Dermis blood vessel endothelial cell (primary cell): ENCODE data around the gene TTC31. TPM values are rescaled to one million over a fixed set of nuclear protein-coding genes. Genes with fewer than 3 reads are reported as not detected.
A peak's percentile ranks its signal among the peaks of the same experiment; 100 is the strongest.

Source experiments
- DNase-seq: peaks from one replicate; pipeline ENCODE4 v3.0.0; 2010
- total RNA-seq: library from RNA; depleted of rRNA; stranded (reverse); fragments of >200 nt; gene quantifications from 2 replicates; pipeline ENCODE4 v1.2.3, GENCODE V29; 2014

The TTC31 gene
- total RNA-seq, 1 donor from 2014 or later, result 18.2 TPM

GRCh38 chr2:74505448-74506246 is 22.8 kb downstream of the TTC31 start:
- no peak for DNase-seq

DNA sequence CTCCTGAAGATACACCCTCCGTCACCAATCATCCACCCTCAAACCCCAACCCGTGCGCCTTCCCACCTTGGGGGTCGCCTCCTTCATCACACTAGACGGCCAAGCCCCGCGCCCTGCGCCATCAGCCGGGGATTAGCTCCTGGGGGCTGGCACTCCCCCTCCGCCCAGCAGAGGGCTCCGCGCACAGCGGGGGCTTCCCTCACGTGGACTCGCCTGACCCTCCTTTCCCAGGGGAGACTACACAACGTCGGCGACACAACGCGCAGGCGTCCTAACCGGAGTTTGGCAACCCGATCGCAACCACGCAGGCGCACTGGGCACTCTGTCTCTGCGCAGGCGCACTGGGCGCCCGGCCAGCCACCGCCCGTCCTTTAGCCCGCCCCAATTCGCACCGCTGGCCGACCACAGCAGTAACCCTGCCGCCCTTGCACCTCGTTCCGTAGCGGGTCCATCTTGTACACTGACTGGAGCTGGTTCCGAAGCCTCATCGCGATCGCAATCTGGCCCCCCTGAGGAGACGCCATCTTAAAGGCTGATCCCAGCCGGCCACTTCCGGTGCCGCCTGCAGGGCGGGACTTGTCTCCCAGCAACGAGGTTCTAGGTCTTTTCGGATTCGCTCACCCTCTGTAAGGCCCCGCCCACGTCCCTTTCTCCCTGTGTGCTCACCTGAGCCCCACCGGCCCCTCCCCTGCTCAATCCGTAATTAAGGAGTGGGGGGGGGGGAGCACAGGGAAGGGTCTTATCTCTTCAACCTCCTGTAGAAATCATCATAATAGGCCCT is 24.5 kb downstream of the TTC31 start, which contains the start of gene PCGF1:
PCGF1 (minus strand) TSS at position 551 of the 781 bp plus-strand sequence; CDS start at position 524, 27 bp downstream.
- peak; percentile 98 for DNase-seq

- DNase-seq, result peak; percentile 30
These were observed 25.1 kb downstream of the TTC31 start for GRCh38 chr2:74507926-74508520.

- DNase-seq, result no peak
These were observed 27.4 kb downstream of the TTC31 start for GRCh38 chr2:74510272-74510671.

DNA sequence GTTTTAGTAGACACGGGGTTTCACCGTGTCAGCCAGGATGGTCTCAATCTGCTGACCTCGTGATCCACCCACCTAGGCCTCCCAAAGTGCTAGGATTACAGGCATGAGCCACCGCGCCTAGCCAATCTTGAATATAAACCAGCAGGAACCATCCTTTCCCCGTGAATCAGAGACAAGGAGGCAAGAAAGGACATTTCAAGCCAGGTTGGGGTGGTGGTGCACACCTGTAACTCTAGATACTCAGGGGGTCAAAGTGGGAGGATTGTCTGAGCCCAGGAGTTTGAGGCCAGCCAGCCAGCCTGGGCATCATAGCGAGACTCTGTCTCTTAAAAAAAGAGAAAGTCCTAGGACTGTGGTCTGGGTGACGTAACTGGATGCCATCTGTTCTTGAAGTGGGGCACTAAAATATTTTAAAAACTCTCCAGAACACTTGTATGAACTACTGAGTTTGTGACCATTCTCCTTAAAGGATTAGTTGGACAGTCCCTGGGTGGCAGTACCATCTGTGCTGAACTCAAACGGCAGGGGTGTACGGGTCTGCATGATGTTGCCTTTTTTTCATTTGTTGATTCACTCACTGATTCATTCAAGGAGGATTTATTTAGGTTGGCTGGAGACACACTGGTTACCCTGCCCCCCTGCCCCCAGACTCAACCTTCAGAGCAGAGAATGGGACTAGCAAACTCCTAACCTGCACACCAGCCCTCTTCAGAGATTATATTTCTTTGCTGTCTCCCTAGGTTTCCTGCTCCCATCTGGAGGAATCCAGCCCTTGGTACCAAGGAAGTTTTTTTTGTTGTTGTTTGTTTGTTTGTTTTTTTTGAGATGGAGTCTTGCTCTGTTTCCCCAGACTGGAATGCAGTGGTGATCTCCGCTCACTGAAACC is 28.5 kb downstream of the TTC31 start:
- DNase-seq, result no peak

GRCh38 chr2:74512744-74513604 is 30.1 kb downstream of the TTC31 start:
- DNase-seq, result no peak

DNA sequence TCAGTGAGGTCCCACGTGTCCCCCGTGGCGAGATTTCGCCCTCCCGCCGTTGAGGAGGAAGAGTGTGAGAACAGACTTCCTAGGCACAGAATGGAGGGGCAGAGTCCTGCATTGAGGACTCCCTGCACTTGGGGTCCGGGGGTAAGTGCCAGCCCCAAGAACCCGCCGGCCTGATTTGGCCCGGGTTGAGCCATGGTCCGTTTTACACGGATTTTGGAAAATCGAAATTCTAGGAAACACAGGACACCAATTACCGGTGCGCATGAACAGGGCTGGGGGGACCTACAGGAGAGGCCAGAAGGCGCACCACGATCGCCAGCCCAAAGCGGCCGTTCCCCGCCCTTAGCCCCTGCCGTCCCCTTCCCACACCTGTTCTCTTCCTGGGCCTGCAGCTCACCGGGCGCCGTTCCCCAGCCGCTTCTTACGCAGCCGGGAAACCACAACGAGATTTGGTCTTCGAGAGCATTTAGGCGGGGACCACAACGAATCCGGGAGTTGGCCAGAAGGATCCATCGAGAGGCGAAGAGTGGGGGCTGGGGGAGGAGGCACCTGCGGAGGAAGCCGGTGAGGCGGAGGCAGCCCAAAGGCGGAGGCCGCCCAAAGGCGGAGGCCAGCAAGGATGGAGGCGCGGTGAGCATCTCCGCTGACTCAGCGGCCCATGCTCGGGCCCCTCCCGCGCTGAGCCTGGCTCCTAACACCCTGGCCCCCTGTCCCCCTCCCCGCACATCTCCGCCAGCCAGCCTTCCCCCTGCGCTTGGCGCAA is 30.9 kb downstream of the TTC31 start:
- DNase-seq, result no peak

DNA sequence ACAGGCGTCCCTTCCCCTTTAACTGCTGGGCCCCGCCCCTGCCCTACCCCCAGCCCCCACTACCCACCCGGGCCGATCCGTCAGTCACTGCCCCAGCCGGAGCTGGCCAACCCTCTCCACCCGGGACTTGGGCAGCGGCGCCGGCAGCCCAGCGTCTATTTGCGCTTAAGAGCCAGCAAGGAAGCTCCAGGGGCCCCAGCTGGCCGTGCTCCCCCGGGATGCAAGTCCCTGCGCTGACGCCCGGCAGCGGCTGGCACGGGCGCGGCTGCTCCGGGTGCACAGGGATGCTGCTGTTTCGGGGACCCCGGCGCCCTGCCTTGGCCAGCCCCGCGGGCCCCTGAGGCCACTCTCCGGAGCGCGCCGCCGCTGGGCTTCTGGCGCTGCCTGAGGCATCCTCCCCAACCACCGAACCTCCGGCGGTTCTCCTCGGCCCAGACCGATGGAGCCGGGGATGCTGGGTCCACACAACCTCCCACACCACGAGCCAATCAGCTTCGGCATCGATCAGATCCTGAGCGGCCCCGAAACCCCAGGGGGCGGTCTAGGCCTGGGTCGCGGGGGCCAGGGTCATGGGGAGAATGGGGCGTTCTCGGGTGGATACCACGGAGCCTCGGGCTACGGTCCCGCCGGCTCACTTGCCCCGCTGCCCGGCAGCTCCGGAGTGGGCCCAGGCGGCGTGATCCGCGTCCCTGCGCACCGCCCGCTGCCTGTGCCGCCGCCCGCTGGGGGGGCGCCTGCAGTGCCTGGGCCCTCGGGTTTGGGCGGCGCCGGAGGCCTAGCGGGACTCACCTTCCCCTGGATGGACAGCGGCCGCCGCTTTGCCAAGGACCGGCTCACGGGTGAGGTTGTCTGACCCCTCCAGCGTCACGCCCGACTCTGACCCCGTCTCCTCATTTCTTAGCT is 31.7 kb downstream of the TTC31 start, which contains the start of gene TLX2:
TLX2 (plus strand) TSS at position 83 of the 903 bp plus-strand sequence; CDS start at position 440, 357 bp downstream.
- DNase-seq, result peak; percentile 9

GRCh38 chr2:74515271-74515980 is 32.5 kb downstream of the TTC31 start:
- no peak for DNase-seq

- peak; percentile 71 for DNase-seq
These were observed 33.2 kb downstream of the TTC31 start for GRCh38 chr2:74515981-74516633.

- DNase-seq, result no peak
These were observed 33.8 kb downstream of the TTC31 start for GRCh38 chr2:74516650-74517049.

DNA sequence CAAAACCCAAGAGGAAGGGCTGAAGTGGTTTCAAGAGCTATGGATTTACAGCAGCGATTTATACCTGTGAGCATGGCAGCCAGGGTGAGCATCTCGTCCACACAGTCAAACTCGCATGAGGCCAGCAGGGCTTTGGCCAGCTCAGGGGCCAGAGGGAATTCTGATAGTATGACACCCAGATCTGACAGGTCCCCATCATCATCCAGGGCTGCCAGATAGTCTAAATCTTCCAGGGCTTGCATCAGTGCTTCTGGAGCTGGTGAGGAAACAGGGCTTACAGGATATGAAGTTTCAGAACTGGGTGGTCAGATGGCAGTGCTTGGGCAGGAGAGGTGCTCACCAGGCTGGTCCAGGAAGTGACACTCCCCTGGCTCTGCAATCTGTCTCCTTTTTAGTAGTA is 39.6 kb downstream of the TTC31 start:
- no peak for DNase-seq

DNA sequence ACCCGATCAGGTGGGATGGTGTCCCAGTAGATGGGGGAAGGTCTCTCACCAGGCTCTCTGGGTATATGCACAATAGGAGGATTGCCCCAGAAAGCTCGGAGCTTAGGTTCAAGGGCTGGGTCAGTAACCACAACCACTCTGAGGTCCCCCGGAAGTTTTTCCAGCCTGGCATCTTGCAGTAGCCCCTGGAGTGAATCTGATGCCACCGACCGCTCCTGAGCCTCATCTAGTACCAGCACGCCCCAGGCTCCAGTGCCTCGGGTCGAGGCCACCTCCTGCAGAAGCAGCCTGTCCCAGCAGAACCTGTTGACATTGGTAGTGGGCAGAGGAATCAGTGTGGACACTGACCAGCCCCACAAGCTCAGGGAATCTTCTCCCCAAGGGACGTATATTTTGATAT is 41.1 kb downstream of the TTC31 start:
- DNase-seq, result no peak

GRCh38 chr2:74524955-74525716 is 42.3 kb downstream of the TTC31 start:
- no peak for DNase-seq

DNA sequence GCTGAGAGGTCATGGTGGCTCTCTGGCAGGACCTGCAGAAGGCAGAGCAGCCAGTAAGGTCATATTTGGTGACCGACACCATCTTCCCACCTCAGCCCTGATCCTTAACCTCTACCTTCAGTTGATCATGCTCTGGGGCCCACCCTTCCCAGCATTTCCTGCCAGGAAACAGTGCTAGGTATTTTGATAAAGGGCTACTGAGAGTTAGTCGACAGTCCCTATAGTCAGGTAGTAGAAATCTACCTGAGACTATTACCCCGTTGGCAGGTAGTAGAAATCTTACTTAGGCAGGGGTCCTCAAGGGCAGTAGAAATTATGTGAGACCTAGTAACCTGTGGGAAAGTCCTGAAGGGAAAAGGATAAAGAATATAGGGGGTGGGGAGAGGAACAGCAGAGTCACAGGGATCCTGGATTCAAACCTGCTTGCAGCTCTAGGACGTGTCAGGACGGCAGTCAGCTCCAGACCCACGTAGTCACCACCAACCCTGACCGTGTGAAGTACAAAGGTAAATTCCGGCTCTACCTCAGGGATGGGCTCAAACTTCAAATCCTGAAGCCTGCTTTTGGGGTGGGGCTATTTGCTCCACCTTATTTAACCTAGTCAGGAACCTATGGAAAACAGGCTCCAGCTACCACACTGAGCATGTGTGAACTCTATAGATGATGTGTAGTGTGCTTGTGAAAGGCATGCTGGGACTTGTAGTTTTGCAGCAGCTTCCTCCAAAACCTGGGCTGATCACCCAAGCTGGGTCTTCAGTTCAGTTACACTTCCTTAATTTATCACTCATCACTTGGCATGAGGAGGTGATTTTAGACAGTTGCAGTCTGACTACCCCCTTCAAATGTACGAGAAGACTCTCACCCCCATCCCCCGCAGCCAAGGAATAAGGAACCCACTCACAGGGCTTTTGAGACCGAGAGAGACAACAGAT is 43.1 kb downstream of the TTC31 start, which contains the start of gene DQX1:
DQX1 (minus strand) TSS at position 515 of the 932 bp plus-strand sequence; CDS start at position 13, 502 bp downstream.
- DNase-seq, result peak; percentile 33
